Panc1 (cell line): ENCODE results near the gene KCNQ1. TPM values are rescaled to one million over a fixed set of nuclear protein-coding genes. Genes with fewer than 3 reads are reported as not detected.

Source experiments
- ATAC-seq: fragments of 200-7000 bp; cut with Tn5 transposase; 2 replicates; pipeline ENCODE4 v1.9.1; 2020; ENCODE audit warnings: mild to moderate bottlenecking, moderate library complexity
- BruUV-seq: library from RNA; stranded (reverse); fragments of 400-500 nt; replicated peaks from 2 replicates; lab custom pipeline; 2021; lab: Mats Ljungman, UMichigan
- CTCF ChIA-PET: fragments of 300-600 bp; sonication (Branson Sonifier 250); formaldehyde crosslinking; loops from one replicate; lab custom pipeline; 2022; ENCODE audit warnings: antibody characterized with exemption; lab: Charles Lee
- POLR2A ChIA-PET: fragments of 300-600 bp; sonication (Branson Sonifier 250); formaldehyde crosslinking; loops from one replicate; lab custom pipeline; 2022; ENCODE audit warnings: antibody characterized with exemption; lab: Charles Lee
- DNase-seq: peaks from one replicate; pipeline ENCODE4 v3.0.0-alpha.2; 2010; ENCODE audit warnings: low read depth, low spot score
- H3K27ac ChIP-seq: 2 replicates; pipeline ENCODE4 v1.5.1; 2011; ENCODE audit warnings: mild to moderate bottlenecking, low read length, inconsistent platforms
- H3K27me3 ChIP-seq: fragments of 200-500 bp; sonication (Bioruptor generic); 2 replicates; pipeline ENCODE4 v1.6.0; 2014; ENCODE audit warnings: low read length, inconsistent platforms; ENCODE audit not compliant: control insufficient read depth, insufficient read depth
- H3K36me3 ChIP-seq: fragments of 200-500 bp; sonication (Bioruptor generic); 2 replicates; pipeline ENCODE4 v1.5.1; 2014; ENCODE audit warnings: inconsistent platforms, mild to moderate bottlenecking, low read length, moderate library complexity; ENCODE audit not compliant: control insufficient read depth, insufficient read depth
- H3K4me1 ChIP-seq: 2 replicates; pipeline ENCODE4 v1.5.1; 2011; ENCODE audit warnings: inconsistent platforms, mild to moderate bottlenecking, low read length, moderate library complexity; ENCODE audit not compliant: control insufficient read depth, insufficient read depth
- H3K4me3 ChIP-seq, 2 experiments: 2 replicates each; pipeline ENCODE4 v1.5.1; 2011 to 2012; ENCODE audit warnings: low read depth in 2 of 2, low read length in 2 of 2, mild to moderate bottlenecking in 2 of 2, inconsistent platforms in 1 of 2, moderate library complexity in 1 of 2
- H3K9me3 ChIP-seq: fragments of 200-500 bp; sonication (Bioruptor generic); 2 replicates; pipeline ENCODE4 v1.5.1; 2014; ENCODE audit warnings: low read depth, mild to moderate bottlenecking, inconsistent platforms, low read length, moderate library complexity; ENCODE audit not compliant: control insufficient read depth, insufficient read depth
- CTCF ChIP-seq: fragments of 450-650 bp; IDR thresholded peaks from 2 replicates; pipeline ENCODE4 v1.5.1; 2017; ENCODE audit warnings: mild to moderate bottlenecking
- POLR2AphosphoS5 ChIP-seq: IDR thresholded peaks from 2 replicates; pipeline ENCODE4 v1.6.1; 2012; ENCODE audit warnings: mild to moderate bottlenecking, low read depth, low read length, moderate library complexity
- REST ChIP-seq, 2 experiments: IDR thresholded peaks; 2 replicates each; pipeline ENCODE4 v1.6.1; 2011 to 2012; ENCODE audit warnings: low read depth in 2 of 2, control low read depth in 1 of 2, low read length in 1 of 2, mild to moderate bottlenecking in 1 of 2, moderate library complexity in 1 of 2; ENCODE audit not compliant: insufficient read depth in 1 of 2
- SIN3A ChIP-seq: IDR thresholded peaks from 2 replicates; pipeline ENCODE4 v1.6.1; 2012; ENCODE audit warnings: low read depth, mild to moderate bottlenecking, low read length, moderate library complexity, borderline replicate concordance; ENCODE audit not compliant: insufficient read depth
- TCF7L2 ChIP-seq: IDR thresholded peaks from 2 replicates; pipeline ENCODE4 v1.6.1; 2011; ENCODE audit warnings: mild to moderate bottlenecking, low read depth, low read length, inconsistent platforms
- in situ Hi-C: cut with HindIII; loops from 2 replicates; pipeline ENCODE4 v1.10.0; 2016; ENCODE audit warnings: low sequenced_read_pairs, low pct_unique_long_range_greater_than_20kb
- intact Hi-C: fragments of 100-400 bp; cut with micrococcal nuclease; formaldehyde crosslinking; loops from one replicate; pipeline ENCODE4 v1.10.0; 2022; ENCODE audit not compliant: unreplicated experiment
- total RNA-seq: library from RNA; stranded (reverse); gene quantifications from one replicate; pipeline ENCODE4 v1.2.1, GENCODE V29; 2021; ENCODE audit not compliant: unreplicated experiment

Gene KCNQ1
- total RNA-seq, 1 experiment from 2014 or later = 1.0 TPM

- intact Hi-C loops = no loop called here
- in situ Hi-C loops = no loop called here
- ATAC-seq = no peak
- Histone ChIP-seq H3K27me3 (no peaks in the 10 kb centered on the region), H3K4me1 (no peaks in the 10 kb centered on the region), H3K9me3 (no peaks in the 10 kb centered on the region), H3K36me3 (no peaks in the 10 kb centered on the region), H3K27ac (no peak overlapping the region), H3K4me3 (no peak overlapping the region)
- no peak for DNase-seq
- ChIA-PET CTCF (no interaction called here), POLR2A (interaction anchor here (0.8 kb wide), 1 partner anchor 69 kb away, joined by 5 read pairs; no protein-coding TSS in a partner anchor)
- BruUV-seq = no TSS peak
- TF ChIP-seq TCF7L2 (no peak), POLR2AphosphoS5 (no peak), CTCF (no peak), REST (IDR thresholded peaks at IDR 0.05; ENCODE audit: insufficient read depth in 1 of 2, low read depth in 2 of 2, low read length in 1 of 2) (no peak), SIN3A (no peak)
Observed at GRCh38 chr11:2570211-2570811, 125.5 kb downstream of the KCNQ1 start.

GRCh38 chr11:2570841-2571597 lies 126.2 kb downstream of the KCNQ1 start:
- intact Hi-C loops (no loop called here), in situ Hi-C loops (no loop called here)
- Histone ChIP-seq H3K4me1 (no peaks in the 10 kb centered on the region), H3K27me3 (no peaks in the 10 kb centered on the region), H3K9me3 (no peaks in the 10 kb centered on the region), H3K27ac (no peak overlapping the region), H3K4me3 (no peak overlapping the region), H3K36me3 (no peaks in the 10 kb centered on the region)
- CTCF ChIA-PET = no interaction called here
- POLR2A ChIA-PET = no interaction called here
- no peak for ATAC-seq
- DNase-seq = no peak
- TF ChIP-seq REST (IDR thresholded peaks at IDR 0.05; ENCODE audit: insufficient read depth in 1 of 2, low read depth in 2 of 2, low read length in 1 of 2) (no peak), POLR2AphosphoS5 (no peak), CTCF (no peak), SIN3A (no peak), TCF7L2 (no peak)
- no TSS peak for BruUV-seq
